Tibial nerve (tissue), 4 donors: ENCODE measurements around the gene LPA.
"Not testable (repeated sequence)": the region's sequence is repeated elsewhere in the genome, so short reads cannot be mapped to it uniquely, and the experiment has no call there.

Experiments
- CTCF ChIP-seq, 5 experiments: fragments of 200-600 bp in 3 of 5; fragments of 450-650 bp in 2 of 5; sonication (generic) in 3 of 5; IDR thresholded peaks; one replicate each; pipeline ENCODE4 v1.5.1; 2016 to 2019; ENCODE audit warnings: antibody characterized with exemption in 5 of 5, mild to moderate bottlenecking in 3 of 5, moderate library complexity in 2 of 5
- EP300 ChIP-seq, 2 donors: sonication (generic); formaldehyde crosslinking; IDR thresholded peaks; one replicate each; pipeline ENCODE4 v1.6.1; 2017; ENCODE audit warnings: antibody characterized with exemption in 2 of 2, mild to moderate bottlenecking in 1 of 2

GRCh38 chr6:160685101-160685761 is 21.2 kb upstream of the LPA start:
- TF ChIP-seq CTCF, EP300 (IDR thresholded peaks at IDR 0.05): not testable (repeated sequence)
